Measurements from ENCODE around the gene ATP13A5.

GRCh38 chr3:193240436-193240849 lies 138.1 kb downstream of the ATP13A5 start:
- TF ChIP-seq EZH2phosphoT487 (IDR thresholded peaks at IDR 0.05; ENCODE audit: insufficient read depth, low read depth) (no peak), EZH2 (IDR thresholded peaks at IDR 0.05; ENCODE audit: insufficient read depth, poor library complexity, severe bottlenecking) (no peak)
